ENCODE measurements around the gene SMAD6. TPM values are rescaled to one million over a fixed set of nuclear protein-coding genes. Genes with fewer than 3 reads are reported as not detected.
A peak's percentile ranks its signal among the peaks of the same experiment; 100 is the strongest.

SMAD6 gene
- total and polyA plus RNA-seq, 9 of the 15 experiments (the other 6 are each of a cell fraction or from before 2014, with no cell fraction given) = 0.10 to 15.5 (median 3.7) TPM

DNA sequence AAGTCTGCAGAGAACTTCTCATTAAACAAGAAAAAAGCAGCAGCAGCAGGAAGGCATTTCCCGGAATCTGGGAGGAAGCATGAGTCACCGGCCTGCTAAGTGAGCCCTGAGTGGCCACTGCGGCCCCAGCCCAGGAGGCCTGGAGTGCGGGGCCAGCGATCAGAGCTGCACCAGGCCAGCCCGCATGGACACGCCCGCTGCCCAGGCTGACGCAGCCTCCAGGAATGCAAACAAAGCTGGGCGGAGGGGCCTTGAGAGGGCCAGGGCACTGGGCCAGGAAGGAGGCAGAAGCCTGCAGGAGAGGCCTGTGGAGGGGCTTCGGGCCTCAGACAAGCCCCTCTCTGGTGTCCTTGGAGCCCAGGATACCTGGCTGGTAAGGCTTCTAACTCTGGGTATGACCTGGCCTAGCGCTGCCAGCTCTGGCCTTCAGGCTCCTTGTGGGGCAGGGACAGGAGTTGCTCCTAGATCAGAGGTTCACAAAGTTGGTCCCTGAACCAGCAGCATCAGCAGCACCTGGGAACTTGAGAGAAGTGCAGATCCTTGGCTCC lies 101.2 kb downstream of the SMAD6 start (continued):
- TF ChIP-seq, protein P1, sequence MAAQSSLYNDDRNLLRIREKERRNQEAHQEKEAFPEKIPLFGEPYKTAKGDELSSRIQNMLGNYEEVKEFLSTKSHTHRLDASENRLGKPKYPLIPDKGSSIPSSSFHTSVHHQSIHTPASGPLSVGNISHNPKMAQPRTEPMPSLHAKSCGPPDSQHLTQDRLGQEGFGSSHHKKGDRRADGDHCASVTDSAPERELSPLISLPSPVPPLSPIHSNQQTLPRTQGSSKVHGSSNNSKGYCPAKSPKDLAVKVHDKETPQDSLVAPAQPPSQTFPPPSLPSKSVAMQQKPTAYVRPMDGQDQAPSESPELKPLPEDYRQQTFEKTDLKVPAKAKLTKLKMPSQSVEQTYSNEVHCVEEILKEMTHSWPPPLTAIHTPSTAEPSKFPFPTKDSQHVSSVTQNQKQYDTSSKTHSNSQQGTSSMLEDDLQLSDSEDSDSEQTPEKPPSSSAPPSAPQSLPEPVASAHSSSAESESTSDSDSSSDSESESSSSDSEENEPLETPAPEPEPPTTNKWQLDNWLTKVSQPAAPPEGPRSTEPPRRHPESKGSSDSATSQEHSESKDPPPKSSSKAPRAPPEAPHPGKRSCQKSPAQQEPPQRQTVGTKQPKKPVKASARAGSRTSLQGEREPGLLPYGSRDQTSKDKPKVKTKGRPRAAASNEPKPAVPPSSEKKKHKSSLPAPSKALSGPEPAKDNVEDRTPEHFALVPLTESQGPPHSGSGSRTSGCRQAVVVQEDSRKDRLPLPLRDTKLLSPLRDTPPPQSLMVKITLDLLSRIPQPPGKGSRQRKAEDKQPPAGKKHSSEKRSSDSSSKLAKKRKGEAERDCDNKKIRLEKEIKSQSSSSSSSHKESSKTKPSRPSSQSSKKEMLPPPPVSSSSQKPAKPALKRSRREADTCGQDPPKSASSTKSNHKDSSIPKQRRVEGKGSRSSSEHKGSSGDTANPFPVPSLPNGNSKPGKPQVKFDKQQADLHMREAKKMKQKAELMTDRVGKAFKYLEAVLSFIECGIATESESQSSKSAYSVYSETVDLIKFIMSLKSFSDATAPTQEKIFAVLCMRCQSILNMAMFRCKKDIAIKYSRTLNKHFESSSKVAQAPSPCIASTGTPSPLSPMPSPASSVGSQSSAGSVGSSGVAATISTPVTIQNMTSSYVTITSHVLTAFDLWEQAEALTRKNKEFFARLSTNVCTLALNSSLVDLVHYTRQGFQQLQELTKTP (IDR thresholded peaks at IDR 0.05; ENCODE audit: low read depth in 1 of 2, partially characterized antibody in 2 of 2) = peak in 1 of 2 experiments; percentile 42
- TF ChIP-seq CCAR2 (IDR thresholded peaks at IDR 0.05; ENCODE audit: low read depth, low read length) (no peak), NONO (IDR thresholded peaks at IDR 0.05; ENCODE audit: low read depth in 2 of 2, low read length in 1 of 2) (peak in 1 of 2 experiments; percentile 62; a peak in 1 of 4 replicates), MBD2 (IDR thresholded peaks at IDR 0.05; ENCODE audit: borderline replicate concordance, low read depth) (peak; percentile 55), ZNF384 (IDR thresholded peaks at IDR 0.05; ENCODE audit: low read depth, low read length) (peak; percentile 44), ZSCAN29 (IDR thresholded peaks at IDR 0.05) (peak; percentile 97), BRD9 (IDR thresholded peaks at IDR 0.05; ENCODE audit: low read depth, partially characterized antibody) (peak; percentile 30), NFIC (IDR thresholded peaks at IDR 0.05) (peak; percentile 94), GABPA (tag; conservative IDR thresholded peaks at IDR 0.05; ENCODE audit: low read depth) (peak; percentile 63), NCOR1 (IDR thresholded peaks at IDR 0.05) (peak; percentile 46; the same call in 1 of the 2 replicates), KDM4B (IDR thresholded peaks at IDR 0.05; ENCODE audit: borderline replicate concordance in 2 of 2, low read depth in 1 of 2) (0 out of 4 replicates have a peak, but pooled peaks of 1 of the 2 experiments have one; percentile 68), NEUROD1 (IDR thresholded peaks at IDR 0.05; ENCODE audit: borderline replicate concordance, low read depth, low read length, partially characterized antibody) (peak; percentile 77), LCOR (CRISPR knock-in tag; IDR thresholded peaks at IDR 0.05) (no peak), GTF2F1 (IDR thresholded peaks at IDR 0.05; ENCODE audit: low read depth, low read length) (0 out of 2 replicates have a peak, but pooled peaks have one; percentile 31), TAF7 (tag; IDR thresholded peaks at IDR 0.05) (no peak), FOSL1 (tag; conservative IDR thresholded peaks at IDR 0.05) (peak; percentile 99)
- TF ChIP-seq, protein P2, sequence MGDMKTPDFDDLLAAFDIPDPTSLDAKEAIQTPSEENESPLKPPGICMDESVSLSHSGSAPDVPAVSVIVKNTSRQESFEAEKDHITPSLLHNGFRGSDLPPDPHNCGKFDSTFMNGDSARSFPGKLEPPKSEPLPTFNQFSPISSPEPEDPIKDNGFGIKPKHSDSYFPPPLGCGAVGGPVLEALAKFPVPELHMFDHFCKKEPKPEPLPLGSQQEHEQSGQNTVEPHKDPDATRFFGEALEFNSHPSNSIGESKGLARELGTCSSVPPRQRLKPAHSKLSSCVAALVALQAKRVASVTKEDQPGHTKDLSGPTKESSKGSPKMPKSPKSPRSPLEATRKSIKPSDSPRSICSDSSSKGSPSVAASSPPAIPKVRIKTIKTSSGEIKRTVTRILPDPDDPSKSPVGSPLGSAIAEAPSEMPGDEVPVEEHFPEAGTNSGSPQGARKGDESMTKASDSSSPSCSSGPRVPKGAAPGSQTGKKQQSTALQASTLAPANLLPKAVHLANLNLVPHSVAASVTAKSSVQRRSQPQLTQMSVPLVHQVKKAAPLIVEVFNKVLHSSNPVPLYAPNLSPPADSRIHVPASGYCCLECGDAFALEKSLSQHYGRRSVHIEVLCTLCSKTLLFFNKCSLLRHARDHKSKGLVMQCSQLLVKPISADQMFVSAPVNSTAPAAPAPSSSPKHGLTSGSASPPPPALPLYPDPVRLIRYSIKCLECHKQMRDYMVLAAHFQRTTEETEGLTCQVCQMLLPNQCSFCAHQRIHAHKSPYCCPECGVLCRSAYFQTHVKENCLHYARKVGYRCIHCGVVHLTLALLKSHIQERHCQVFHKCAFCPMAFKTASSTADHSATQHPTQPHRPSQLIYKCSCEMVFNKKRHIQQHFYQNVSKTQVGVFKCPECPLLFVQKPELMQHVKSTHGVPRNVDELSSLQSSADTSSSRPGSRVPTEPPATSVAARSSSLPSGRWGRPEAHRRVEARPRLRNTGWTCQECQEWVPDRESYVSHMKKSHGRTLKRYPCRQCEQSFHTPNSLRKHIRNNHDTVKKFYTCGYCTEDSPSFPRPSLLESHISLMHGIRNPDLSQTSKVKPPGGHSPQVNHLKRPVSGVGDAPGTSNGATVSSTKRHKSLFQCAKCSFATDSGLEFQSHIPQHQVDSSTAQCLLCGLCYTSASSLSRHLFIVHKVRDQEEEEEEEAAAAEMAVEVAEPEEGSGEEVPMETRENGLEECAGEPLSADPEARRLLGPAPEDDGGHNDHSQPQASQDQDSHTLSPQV (IDR thresholded peaks at IDR 0.05) = peak; percentile 92
- TF ChIP-seq, protein P3, sequence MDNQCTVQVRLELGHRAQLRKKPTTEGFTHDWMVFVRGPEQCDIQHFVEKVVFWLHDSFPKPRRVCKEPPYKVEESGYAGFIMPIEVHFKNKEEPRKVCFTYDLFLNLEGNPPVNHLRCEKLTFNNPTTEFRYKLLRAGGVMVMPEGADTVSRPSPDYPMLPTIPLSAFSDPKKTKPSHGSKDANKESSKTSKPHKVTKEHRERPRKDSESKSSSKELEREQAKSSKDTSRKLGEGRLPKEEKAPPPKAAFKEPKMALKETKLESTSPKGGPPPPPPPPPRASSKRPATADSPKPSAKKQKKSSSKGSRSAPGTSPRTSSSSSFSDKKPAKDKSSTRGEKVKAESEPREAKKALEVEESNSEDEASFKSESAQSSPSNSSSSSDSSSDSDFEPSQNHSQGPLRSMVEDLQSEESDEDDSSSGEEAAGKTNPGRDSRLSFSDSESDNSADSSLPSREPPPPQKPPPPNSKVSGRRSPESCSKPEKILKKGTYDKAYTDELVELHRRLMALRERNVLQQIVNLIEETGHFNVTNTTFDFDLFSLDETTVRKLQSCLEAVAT (IDR thresholded peaks at IDR 0.05) = peak in 1 of 2 experiments; percentile 52; a peak in 1 of 4 replicates

Data from K562 (cell line).